ENCODE data around the gene ZNF821. TPM values are rescaled to one million over a fixed set of nuclear protein-coding genes. Genes with fewer than 3 reads are reported as not detected.
"Not testable (repeated sequence)": the region's sequence is repeated elsewhere in the genome, so short reads cannot be mapped to it uniquely, and the experiment has no call there.

ZNF821 gene
- total and polyA plus RNA-seq, 8 donors: 3.0 to 12.6 (median 4.0) TPM

DNA sequence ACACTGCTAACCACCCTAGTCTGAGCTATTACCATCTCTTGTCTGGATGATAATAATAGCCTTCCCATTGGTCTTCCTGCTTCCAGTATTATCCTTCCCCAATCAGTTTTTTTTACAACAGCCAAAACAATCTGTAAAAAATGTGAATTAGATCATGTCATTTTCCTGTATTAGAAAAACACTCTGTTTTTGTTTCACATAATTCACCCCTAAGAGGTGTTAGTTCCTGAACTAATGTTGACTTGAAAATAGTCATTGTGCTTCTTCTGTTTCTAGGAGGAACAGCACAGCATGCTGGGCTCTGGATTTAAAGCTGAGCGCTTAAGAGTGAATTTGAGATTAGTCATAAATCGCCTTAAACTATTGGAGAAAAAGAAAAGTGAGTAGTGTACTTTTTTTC, 31.4 kb upstream of the ZNF821 start:
- Histone ChIP-seq H3K27ac (no peak overlapping the region), H3K9me3 (no peaks in the 10 kb centered on the region), H3K36me3 (peaks cover 4 to 37% (median 9%) of the 10 kb centered on the region in 3 donors), H3K4me1 (peaks cover 0 to 21% (median 20%) of the 10 kb centered on the region in 3 donors), H3K4me3 (no peak overlapping the region), H3K27me3 (no peaks in the 10 kb centered on the region)
- no peak for ATAC-seq
- FAIRE-seq: no peak
- intact Hi-C loops (cut with DNase I): no loop called here
- no peak for DNase-seq
- TF ChIP-seq, protein P1, sequence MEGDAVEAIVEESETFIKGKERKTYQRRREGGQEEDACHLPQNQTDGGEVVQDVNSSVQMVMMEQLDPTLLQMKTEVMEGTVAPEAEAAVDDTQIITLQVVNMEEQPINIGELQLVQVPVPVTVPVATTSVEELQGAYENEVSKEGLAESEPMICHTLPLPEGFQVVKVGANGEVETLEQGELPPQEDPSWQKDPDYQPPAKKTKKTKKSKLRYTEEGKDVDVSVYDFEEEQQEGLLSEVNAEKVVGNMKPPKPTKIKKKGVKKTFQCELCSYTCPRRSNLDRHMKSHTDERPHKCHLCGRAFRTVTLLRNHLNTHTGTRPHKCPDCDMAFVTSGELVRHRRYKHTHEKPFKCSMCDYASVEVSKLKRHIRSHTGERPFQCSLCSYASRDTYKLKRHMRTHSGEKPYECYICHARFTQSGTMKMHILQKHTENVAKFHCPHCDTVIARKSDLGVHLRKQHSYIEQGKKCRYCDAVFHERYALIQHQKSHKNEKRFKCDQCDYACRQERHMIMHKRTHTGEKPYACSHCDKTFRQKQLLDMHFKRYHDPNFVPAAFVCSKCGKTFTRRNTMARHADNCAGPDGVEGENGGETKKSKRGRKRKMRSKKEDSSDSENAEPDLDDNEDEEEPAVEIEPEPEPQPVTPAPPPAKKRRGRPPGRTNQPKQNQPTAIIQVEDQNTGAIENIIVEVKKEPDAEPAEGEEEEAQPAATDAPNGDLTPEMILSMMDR (IDR thresholded peaks at IDR 0.05): no peak
- WGBS, 2 donors: 96 to 99% methylated on average over 2 of the region's 2 CpGs

DNA sequence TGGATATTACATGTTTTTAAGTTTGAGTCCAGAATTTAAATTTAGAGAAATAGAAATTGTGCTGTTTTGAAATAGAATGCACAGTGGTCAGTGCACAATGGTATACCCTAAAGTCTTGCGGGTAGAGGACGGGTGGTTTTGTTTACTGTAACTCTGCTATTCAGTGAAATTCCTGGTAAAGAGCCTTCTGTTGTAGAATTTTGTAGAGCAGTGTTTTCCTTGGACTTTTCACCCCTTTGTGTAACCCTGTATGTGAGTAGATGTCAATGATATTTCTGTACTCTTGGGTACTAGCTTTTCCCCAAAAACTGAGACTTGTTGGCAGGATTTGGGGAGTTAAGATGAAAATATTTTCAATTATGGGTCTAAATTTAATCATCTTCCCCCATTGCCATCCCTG, 30.8 kb upstream of the ZNF821 start:
- DNase-seq (no peak), ATAC-seq (no peak), FAIRE-seq (no peak)
- Histone ChIP-seq H3K4me1 (peaks cover 0 to 23% (median 22%) of the 10 kb centered on the region in 3 donors), H3K4me3 (no peak overlapping the region), H3K36me3 (peaks cover 4 to 32% (median 7%) of the 10 kb centered on the region in 3 donors), H3K27me3 (no peaks in the 10 kb centered on the region), H3K9me3 (no peaks in the 10 kb centered on the region), H3K27ac (no peak overlapping the region)
- TF ChIP-seq, protein P1 (IDR thresholded peaks at IDR 0.05): no peak
- WGBS, 2 donors: 59 to 67% methylated on average over 2 of the region's 2 CpGs
- intact Hi-C loops (cut with DNase I): no loop called here

DNA sequence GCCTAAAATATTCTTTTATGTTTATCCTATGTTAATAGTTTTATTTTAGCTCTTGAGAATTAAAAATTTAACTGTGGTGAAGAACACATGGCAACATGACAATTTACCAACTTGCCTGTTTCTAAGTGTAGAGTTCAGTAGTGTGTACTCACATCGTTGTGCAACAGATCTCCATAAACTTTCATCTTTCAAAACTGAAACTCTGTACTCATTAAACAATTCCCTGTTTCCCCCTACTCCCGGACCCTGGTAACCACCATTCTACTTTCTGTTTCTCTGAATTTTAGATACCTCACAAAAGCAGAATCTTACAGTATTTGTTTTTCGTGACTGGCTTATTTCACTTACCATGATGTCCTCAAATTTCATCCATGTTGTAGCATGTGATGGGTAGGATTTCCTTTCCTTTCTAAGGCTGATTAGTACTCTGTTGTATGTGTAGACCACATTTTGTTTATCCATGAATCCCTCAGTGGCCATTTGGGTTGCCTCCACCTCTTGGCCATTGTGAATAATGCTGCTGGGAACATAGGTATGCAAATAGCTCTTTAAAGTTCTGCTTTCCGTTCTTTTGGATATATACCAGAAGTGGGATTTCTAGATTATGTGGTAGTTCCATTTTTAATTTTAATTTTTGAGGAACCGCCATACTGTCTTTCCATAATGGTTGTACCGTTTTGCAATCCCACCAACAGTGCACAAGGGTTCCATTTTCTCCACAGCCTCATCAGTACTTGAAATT, 28.7 kb upstream of the ZNF821 start:
- FAIRE-seq (no peak), ATAC-seq (no peak), DNase-seq (no peak)
- Histone ChIP-seq H3K36me3 (peaks cover 2 to 13% (median 4%) of the 10 kb centered on the region in 3 donors), H3K9me3 (no peaks in the 10 kb centered on the region), H3K4me3 (no peak overlapping the region), H3K27ac (no peak overlapping the region), H3K4me1 (peaks cover 0 to 31% (median 28%) of the 10 kb centered on the region in 3 donors), H3K27me3 (no peaks in the 10 kb centered on the region)
- TF ChIP-seq, protein P1 (IDR thresholded peaks at IDR 0.05): no peak
- WGBS, 2 donors: 87 to 89% methylated on average over 6 of the region's 6 CpGs
- intact Hi-C loops (cut with DNase I): no loop called here

DNA sequence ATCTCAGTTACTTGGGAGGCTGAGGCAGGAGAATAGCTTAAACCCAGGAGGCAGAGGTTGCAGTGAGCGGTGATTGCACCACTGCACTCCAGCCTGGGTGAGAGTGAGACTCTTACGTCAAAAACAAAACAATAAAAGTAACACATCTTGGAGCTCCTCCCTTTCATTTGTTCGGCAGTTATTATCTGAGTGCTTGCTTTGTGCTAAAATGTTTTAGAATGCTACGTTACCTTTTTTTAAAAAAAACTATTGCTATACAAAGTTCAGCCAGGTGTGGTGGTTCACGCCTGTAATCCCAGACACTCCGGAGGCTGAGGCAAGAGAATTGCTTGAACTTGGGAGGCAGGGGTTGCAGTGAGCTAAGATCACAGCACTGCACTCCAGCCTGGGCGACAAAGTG, 27.1 kb upstream of the ZNF821 start:
- Histone ChIP-seq H3K36me3 (peaks cover 0 to 1% (median 0%) of the 10 kb centered on the region in 3 donors), H3K27me3 (no peaks in the 10 kb centered on the region), H3K4me1 (peaks cover 0 to 31% (median 28%) of the 10 kb centered on the region in 3 donors), H3K4me3 (no peak overlapping the region), H3K27ac (no peak overlapping the region), H3K9me3 (no peaks in the 10 kb centered on the region)
- DNase-seq: no peak
- ATAC-seq: peak in 3 of 4 donors; percentile 30 to 34 (median 30)
- FAIRE-seq: no peak
- TF ChIP-seq, protein P1 (IDR thresholded peaks at IDR 0.05): no peak
- intact Hi-C loops (cut with DNase I): no loop called here
- WGBS, 2 donors: 62% methylated on average over 7 of the region's 7 CpGs

DNA sequence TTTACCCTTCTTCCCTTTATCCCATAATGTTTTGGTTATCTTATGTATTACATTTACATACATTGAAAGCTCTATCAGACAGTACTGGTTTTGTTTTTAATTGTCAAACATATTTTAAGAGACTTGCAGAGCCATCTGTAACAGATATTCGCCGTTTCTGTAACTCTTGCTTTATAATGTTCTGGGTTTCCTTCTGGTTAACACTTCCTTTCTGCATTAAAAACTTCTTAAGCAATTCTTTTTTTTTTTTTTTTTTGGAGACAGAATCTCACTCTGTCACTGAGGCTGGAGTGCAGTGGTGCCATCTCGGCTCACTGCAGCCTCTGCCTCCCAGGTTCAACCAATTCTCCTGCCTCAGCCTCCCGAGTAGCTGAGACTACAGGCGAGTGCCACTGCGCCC, 21.8 kb upstream of the ZNF821 start:
- FAIRE-seq, H3K4me1 ChIP-seq: not testable (repeated sequence)
- WGBS, 2 donors: 85 to 91% methylated on average over 6 of the region's 6 CpGs

More for the DNA sequence above, 21.8 kb upstream of the ZNF821 start:
- H3K27me3 ChIP-seq; H3K9me3 ChIP-seq; DNase-seq; H3K27ac ChIP-seq; ATAC-seq; intact Hi-C loops (cut with DNase I); H3K4me3 ChIP-seq; H3K36me3 ChIP-seq: not testable (repeated sequence)
